ENCODE measurements around the gene RGS17.
"Not testable (repeated sequence)": the region's sequence is repeated elsewhere in the genome, so short reads cannot be mapped to it uniquely, and the experiment has no call there.

Gene RGS17

DNA sequence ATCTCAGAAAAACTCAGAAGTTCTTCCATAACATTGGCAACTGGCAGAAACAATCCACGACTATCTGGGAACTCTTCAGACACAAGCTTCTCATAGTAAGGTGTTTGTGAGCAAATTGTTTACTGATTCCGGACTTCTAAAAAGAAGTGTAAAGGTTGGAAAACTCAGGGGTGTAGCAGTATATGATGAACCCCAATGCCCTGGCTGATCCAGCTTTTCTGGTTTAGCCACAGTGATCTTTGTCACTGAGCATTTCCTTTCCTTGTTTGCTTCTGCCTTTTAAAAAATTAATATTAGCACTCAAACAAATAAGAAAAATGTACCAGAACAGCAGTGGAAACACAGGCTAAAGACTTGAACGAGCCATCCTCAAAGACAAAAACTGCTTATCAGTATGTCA lies 4.9 kb downstream of the RGS17 start:
- no peak overlapping the region for H3K4me3 ChIP-seq (ENCODE audit: low read depth, low read length)

DNA sequence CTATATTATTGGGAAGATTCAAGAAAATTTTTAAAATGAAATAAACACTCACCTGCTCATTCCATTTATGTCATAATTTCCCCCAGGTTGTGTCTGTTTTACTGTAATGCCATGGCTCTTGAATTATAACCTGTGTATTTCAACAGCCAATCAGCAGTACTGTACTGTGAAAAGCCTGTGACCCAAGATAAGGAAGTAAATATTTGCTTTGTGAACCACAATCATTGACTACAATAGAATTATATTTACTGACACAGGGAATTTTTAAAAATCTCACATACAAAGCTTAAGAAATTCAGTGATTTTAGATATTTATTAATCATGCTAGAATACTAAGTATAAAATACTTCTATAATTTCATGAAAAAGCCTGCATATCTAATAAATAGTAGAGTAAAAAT lies 6.0 kb downstream of the RGS17 start:
- H3K4me3 ChIP-seq (ENCODE audit: low read depth, low read length) = no peak overlapping the region

DNA sequence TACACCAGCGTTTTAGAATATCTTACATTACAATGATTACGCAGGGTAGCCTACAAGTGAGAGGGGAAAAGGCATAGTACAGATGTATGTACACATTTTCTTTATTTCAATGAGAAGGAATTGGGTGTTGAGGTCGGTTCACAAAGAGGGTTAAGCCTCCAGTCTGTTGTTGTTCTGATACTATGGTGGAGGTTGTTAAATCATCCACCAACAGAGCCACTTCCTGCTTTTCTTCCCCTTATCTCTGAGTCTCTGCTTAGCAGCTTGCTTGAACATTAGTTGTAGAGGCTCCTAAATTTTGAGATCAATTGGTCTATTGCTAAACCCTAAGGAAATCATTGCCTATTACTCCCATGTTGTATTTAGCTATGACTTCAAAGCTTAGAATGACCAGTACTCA lies 7.3 kb downstream of the RGS17 start:
- H3K4me3 ChIP-seq (ENCODE audit: low read depth, low read length) = no peak overlapping the region

DNA sequence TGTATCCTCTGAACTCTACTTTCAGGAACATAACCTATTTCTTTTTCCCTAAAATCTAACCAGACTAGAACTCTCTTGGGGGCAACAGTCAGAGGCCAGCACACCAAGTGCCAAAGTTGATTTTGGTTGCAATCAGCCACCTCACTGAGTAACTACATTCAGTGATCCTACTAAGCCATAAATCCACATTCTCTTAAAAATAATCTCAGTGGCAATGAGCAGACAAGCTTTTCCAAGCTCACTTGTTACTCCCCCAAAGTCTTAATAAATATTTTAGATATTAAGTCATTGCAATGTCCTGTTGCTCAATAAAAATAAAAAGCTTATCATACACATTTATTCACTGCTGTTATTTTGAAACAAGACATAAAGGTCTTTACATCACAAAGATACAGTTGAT lies 9.8 kb downstream of the RGS17 start:
- no peak overlapping the region for H3K4me3 ChIP-seq (ENCODE audit: low read depth, low read length)

DNA sequence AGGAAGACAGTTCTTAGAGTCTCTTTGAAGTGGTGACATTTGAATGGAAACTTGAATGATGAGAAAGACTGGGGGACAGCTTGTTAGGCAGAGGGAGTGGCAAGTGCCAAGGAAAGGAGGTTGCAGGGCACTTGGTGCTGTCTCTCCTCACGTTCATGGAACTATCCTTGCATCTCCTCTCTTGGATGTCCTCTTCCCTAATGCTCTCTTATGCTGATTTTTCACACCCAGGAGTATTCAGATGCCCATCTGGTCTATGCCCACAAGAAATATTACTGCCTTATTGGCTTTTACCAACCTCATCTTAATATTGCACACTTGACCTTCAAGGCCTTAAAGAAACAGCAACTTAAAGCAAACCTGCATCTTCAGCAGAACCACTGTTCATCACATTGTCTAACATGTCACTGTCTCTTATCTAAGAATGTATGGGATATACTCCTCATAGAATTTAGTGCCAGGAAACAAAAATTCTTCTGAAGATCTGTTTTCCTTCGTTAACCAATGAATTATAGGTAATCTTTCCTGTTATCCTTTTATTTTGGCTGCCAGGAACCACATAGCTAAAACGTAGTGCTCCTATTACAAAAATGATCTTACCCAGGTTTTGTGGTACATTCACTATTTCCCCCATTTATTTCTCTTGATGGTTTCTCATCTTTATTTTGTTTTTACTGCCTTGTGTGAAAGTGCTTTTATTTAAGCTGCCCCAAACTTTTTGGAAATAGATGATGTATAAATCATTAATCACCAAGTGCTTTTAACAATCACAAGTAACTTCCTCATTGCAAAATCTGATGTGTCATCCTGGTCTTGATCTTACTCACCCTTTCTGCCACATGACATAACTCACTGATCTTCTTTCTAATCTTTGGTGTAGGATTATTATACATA lies 12.8 kb downstream of the RGS17 start:
- no peak overlapping the region for H3K4me3 ChIP-seq (ENCODE audit: low read depth, low read length)

DNA sequence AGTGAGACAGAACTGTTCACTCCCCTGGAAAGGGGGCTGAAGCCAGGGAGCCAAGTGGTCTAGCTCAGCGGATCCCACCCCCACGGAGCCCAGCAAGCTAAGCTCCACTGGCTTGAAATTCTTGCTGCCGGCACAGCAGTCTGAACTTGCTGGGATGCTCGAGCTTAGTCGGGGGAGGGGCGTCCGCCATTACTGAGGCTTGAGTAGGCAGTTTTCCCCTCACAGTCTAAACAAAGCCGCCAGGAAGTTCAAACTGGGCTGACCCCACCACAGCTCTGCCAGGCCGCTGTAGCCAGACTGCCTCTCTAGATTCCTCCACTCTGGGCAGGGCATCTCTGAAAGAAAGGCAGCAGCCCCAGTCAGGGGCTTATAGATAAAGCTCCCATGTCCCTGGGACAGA lies 20.0 kb downstream of the RGS17 start:
- not testable (repeated sequence) for H3K4me3 ChIP-seq (ENCODE audit: low read depth, low read length)

DNA sequence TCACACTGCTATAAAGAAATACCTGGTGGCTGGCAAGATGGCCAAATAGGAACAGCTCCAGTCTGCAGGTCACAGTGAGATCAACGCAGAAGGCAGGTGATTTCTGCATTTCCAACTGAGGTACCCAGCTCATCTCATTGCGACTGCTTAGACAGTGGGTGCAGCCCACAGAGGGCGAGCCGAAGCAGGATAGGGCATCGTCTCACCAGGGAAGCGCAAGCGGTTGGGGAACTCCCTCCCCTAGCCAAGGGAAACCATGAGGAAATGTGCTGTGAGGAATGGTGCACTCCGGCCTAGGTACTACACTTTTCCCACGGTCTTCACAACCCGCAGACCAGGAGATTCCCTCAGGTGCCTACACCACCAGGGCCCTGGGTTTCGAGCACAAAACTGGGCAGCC lies 20.5 kb downstream of the RGS17 start:
- not testable (repeated sequence) for H3K4me3 ChIP-seq (ENCODE audit: low read depth, low read length)

DNA sequence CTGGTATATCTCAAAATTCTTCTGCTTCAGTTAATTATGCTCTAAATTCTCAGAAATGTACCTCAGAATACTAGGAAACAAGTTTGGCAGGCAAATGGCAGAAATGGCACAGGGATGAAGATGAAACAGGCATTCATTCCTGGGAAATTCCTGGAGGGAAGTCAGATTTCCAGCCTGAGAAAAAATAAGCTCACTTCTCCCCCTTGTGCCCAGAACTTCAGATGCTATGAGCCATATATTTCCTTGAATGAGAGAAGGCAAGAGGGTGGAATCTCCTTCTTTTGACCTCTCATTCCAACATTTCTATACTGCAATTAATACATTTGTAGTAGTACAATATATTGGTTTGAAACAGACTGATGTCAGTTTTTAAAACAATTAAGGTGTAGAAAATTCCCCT lies 22.8 kb downstream of the RGS17 start:
- no peak overlapping the region for H3K4me3 ChIP-seq (ENCODE audit: low read depth, low read length)

DNA sequence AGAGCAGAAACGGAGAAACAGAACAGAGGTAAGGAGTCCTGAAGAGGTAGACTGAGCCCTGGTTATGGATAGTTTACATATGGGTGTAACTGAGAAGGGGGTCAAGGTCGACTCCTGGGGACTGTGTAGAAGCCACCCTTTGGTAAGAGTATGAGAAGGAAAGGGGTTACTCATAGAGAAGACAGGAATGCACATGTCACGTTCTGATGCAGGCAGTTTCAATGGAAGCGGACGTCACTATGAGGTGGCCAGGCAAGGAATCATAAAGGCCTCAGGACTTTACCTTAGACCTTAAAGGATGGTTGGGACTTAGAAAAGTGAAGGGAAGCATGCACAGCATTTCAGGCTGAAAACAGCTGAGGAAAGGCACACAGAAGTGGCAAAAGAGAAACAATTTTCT lies 25.1 kb downstream of the RGS17 start:
- no peak overlapping the region for H3K4me3 ChIP-seq (ENCODE audit: low read depth, low read length)

DNA sequence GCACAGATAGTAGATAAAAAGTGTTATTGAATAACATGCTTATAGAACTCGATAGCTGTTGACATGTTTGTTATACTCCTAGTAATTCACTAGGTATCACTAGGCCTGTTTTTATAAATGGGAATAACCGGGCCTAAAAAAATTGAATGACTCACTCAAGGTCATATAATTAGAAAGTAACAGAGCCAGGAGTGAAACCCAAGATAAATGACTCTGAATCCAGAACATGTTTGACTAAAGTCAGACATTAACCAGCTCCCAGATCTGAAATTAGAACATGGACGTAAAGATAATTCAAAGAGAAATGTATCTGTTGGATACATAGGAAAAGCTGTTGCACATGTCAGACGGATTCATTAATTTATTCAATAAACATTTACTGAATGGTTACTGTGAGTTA lies 26.9 kb downstream of the RGS17 start:
- no peak overlapping the region for H3K4me3 ChIP-seq (ENCODE audit: low read depth, low read length)

DNA sequence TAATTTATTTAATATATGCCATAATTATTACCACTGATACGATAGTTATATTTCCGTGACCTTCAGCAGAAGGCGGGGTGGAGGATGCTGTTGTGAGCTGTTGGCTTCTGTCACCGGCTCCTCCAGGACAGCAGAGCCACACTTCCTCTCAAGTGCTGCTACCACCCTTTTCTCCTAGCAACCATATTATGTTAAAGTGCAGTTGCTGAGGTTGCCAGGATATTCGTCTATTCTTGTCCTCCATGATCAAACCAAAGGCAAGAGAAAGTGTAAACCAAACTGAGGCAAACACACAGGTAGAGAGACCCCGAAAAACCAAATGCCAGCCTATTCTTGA lies 27.8 kb downstream of the RGS17 start:
- H3K4me3 ChIP-seq (ENCODE audit: low read depth, low read length) = no peak overlapping the region

DNA sequence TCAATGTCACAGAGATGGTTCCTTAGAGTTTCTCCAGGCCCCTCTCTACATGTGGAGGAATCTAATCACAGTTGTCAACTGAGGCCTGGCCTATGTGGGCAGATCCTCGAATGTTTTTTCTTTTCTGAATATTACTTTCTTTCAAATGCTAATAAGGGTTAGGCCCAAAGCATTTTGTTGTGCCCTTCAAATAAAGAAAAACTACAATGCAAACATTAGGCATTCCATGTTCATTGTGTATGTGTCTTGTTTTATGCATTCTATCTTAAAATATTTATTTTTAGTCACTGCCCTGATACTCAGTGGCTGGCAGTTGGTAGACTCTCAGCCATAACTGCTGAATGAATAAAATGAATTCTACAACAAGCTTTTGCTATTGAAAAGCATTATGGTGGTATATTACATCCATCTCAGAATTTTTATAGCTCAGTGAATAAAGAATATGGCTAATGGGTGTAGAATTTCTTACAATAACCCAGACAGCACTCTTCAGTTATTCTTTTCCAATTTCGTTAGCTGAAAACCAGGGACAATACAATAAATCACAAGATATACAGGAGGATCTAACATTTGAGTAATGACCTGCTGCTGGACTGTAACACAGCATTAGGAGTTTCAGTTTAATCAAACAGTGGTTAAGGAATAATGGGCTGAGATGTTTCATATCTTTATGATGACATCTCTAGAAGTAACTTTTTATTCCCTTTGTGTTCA lies 28.3 kb downstream of the RGS17 start:
- no peak overlapping the region for H3K4me3 ChIP-seq (ENCODE audit: low read depth, low read length)

DNA sequence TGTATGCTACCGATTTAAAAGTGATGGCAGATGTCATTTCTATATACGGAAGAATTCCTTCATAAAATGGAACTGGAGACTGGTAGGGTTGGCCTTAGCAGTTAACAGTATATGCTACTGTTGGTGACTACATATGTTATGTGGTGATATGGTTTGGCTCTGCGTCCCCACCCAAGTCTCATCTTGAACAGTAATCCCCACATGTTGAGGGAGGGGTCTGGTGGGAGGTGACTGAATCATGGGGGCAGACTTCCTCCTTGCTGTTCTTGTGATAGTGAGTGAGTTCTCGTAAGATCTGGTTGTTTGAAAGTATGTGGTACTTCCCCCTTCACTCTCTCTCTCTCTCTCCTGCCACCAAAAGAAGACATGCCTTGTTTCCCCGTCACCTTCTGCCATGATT lies 29.6 kb downstream of the RGS17 start:
- no peak overlapping the region for H3K4me3 ChIP-seq (ENCODE audit: low read depth, low read length)

DNA sequence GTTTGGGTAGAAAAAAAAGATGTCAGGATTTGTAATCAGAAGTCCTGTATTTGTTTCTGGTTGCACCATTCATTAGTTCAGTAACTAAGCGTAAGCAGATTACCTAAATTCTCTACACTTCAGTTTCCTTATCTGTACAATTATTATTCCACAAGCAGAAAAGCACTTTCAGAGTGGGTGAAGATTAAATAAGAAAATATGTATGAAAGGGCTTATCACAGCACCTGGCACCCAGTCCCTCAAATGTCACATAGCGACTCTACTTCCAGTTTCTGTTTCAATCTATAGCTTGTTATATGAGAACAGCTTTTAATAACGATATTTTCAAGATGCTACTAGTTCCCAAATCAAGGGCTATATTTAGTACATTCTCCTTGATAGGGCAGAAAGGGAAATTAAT lies 31.4 kb downstream of the RGS17 start:
- no peak overlapping the region for H3K4me3 ChIP-seq (ENCODE audit: low read depth, low read length)

DNA sequence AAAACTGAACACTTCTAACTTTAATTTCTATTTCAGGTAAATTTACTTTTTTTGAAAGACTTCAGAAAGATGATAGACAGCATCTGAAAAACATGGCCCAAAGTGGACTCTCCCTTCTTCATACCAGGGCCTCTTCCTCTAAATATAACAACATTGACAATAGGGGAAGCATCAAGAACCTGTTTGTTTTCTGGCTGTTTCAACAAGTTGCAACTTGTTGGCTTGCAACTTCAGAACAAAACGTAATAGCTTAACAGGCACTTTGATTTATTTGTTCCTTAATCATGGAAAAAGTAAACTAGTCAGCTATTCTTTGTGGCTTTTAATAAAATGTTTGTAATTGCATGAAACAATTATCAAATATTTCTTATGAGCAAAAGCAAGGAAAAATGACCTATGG lies 34.3 kb downstream of the RGS17 start:
- no peak overlapping the region for H3K4me3 ChIP-seq (ENCODE audit: low read depth, low read length)

DNA sequence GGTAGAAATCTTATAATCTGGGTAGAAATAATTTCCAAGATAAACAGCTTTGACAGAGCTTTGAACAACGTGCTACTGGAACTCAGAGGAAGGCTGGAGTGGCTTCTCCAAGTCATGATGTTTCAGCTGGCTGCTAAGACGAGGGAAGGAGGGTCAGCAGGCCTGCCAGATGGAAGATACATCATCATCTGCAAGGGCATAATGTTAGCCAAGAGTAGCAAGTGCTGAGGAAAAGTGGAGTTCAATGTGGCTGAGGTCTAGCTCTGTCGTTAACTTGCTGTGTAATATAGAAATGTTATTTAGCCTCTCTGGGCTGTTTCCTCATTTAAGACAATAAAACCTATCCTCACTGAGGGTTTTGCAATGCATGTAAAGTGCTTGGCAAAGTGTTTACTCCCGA lies 35.1 kb downstream of the RGS17 start:
- no peak overlapping the region for H3K4me3 ChIP-seq (ENCODE audit: low read depth, low read length)

DNA sequence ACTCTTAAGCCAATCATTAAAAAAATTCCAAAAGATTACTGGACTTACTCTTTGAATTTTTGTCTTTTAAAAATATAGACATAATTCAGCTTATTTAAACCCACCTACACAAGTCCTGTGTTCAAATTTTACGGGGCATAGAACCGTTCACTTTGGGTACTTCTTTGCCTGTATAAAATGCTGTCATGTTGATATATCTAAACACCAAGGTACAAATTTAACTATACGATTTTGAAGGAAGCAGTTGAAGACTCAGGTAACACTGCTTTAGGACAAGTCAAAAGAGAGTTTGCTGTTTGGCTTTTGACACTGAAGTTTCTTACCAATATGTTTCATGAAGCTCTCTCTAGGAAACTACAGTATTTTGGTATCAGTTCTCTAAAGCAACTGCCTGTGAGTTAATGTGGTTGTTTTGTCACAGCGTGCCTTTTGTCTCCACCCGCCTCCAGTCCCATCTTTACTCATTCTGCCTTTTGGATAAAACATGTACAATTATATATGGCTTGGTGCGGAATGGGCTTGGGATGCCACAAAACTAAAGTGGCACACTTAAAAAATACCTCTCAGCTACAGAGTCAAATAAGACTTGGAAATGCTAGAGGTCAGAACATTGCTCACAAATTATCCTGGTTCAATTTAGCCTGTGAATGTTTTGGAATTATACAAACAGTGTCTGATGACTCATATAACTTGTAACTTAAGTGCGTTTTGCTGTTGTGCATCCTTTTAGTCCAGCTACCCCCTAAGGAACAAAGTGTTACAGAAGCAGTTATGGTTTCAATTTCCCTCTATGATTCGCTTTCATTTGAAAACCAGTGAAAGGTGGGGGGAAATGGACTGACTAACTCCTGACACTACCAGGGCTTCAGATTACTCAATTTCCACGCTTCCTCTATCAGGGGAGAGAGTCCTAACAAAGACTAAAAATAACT lies 38.7 kb downstream of the RGS17 start:
- H3K4me3 ChIP-seq (ENCODE audit: low read depth, low read length) = no peak overlapping the region

DNA sequence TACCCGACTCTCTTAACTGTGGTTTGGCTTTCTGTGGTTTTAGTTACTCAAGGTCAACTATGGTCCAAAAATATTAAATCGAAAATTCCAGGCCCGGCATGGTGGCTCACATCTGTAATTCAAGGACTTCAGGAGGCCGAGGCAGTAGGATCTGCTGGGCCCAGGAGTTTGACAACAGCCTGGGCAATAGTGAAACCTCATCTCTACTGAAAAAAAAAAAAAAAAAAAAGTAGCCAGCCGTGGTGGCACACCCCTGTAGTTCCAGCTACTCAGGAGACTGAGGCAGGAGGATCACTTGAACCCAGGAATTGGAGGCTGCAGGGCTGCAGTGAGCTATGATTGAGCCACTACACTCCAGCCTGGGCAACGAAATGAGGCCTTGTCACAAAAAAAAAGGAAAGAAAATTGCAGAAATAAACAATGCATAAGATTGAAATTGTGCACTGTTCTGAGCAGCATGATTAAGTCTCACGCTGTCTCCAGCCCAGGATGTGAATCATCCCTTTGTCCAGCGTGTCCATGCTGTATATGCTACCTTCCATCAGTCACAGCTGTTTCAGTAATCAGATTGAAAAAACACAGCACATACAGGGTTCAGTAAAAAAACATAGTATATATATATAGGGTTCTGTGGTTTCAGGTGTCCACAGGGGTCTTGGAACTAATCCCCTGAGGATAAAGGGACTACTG lies 40.7 kb downstream of the RGS17 start:
- no peak overlapping the region for H3K4me3 ChIP-seq (ENCODE audit: low read depth, low read length)

DNA sequence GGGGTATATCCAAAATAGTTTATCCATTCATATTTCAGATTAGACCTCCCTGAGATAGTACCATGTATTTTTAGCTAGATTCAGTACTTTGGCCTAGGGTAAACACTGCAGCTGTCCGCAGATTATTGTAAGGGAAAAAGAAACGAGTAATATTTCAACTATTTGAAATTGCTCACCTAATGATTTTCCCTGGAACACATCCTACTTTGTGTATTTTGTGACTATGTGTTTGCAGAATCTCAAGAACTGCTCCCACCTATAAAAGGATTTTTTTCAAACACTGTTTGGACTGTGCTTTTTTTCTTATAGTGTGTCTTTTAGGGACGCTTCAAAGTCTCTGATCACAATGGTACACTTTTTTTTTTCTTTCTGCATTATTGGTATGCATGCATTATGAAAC lies 42.3 kb downstream of the RGS17 start:
- no peak overlapping the region for H3K4me3 ChIP-seq (ENCODE audit: low read depth, low read length)

DNA sequence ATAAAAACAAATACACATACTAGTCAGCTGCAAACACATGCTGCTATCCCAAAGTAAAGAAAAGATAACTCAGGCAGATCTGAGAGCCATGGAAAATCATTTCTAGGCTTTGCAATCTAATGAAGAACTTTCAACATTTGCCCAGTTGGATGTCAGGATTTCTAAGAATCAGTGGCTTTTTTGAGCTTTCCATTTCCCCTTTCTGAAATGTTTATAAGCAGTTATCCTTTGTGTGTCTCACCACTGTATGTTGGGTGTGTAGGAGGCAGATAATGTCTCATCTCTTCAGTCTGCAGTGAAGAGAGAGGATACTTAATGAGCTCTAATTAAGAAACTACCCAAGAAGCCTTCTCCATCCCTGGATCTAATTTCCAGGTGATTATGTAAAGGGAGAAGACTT lies 43.6 kb downstream of the RGS17 start:
- no peak overlapping the region for H3K4me3 ChIP-seq (ENCODE audit: low read depth, low read length)

Measured in iPS-11a (cell line).